ENCODE data around the gene TARBP1. TPM values are rescaled to one million over a fixed set of nuclear protein-coding genes. Genes with fewer than 3 reads are reported as not detected.

The TARBP1 gene
- total RNA-seq, 1 experiment from 2014 or later = 47.3 TPM

DNA sequence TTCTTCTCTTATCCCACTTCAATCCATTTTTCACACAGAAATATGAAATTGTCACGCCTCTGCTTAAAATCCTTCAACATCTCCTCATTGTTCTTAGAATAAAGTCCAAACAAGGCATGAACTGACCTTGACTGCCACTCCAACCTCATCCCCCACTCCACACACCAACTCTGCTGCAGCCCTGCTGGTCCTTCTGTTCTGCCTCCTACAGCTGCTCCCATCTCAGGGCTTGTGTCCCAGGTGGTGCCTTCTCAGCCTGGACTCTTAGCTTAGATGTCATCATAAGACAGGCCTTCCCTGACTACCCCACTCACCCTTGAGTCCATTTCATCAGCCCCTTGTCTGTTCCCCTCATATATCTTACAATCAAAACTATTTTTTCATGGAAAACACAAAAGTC lies 10.4 kb downstream of the TARBP1 start:
- no peaks in the 10 kb centered on the region for H3K4me1 ChIP-seq (replicated peaks; ENCODE audit: insufficient read depth)
- ChIA-PET POLR2A (ENCODE audit: unreplicated experiment) (no interaction called here), CTCF (no interaction called here)
- no peaks in the 10 kb centered on the region for H3K9me2 ChIP-seq (ENCODE audit: insufficient read depth)
- no peak for DNase-seq
- no peaks in the 10 kb centered on the region for H3K27me3 ChIP-seq (ENCODE audit: insufficient read depth, low read depth)
- H3K36me3 ChIP-seq (ENCODE audit: low read depth) = peaks cover 24% of the 10 kb centered on the region
- TF ChIP-seq EZH2 (IDR thresholded peaks at IDR 0.05; ENCODE audit: low read depth) = no peak
- TF ChIP-seq, protein P1, sequence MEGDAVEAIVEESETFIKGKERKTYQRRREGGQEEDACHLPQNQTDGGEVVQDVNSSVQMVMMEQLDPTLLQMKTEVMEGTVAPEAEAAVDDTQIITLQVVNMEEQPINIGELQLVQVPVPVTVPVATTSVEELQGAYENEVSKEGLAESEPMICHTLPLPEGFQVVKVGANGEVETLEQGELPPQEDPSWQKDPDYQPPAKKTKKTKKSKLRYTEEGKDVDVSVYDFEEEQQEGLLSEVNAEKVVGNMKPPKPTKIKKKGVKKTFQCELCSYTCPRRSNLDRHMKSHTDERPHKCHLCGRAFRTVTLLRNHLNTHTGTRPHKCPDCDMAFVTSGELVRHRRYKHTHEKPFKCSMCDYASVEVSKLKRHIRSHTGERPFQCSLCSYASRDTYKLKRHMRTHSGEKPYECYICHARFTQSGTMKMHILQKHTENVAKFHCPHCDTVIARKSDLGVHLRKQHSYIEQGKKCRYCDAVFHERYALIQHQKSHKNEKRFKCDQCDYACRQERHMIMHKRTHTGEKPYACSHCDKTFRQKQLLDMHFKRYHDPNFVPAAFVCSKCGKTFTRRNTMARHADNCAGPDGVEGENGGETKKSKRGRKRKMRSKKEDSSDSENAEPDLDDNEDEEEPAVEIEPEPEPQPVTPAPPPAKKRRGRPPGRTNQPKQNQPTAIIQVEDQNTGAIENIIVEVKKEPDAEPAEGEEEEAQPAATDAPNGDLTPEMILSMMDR (conservative IDR thresholded peaks at IDR 0.05) = no peak
- peaks cover 8% of the 10 kb centered on the region; the same call in 1 of the 2 replicates for H3F3A ChIP-seq (ENCODE audit: insufficient read depth, low read depth)
- no peaks in the 10 kb centered on the region for H4K20me1 ChIP-seq (ENCODE audit: insufficient read depth)
- no peak overlapping the region for H2AFZ ChIP-seq
- H3K9me3 ChIP-seq (ENCODE audit: insufficient read depth, low read depth) = no peaks in the 10 kb centered on the region
- H3K4me3 ChIP-seq = no peak overlapping the region
- peaks cover 17% of the 10 kb centered on the region for H3K79me2 ChIP-seq (ENCODE audit: low read depth)
- H3K4me2 ChIP-seq = no peak overlapping the region
- intact Hi-C loops (cut with micrococcal nuclease; ENCODE audit: unreplicated experiment) = no loop called here
- no peak overlapping the region for H3K27ac ChIP-seq
- no TSS peak for BruUV-seq (replicated peaks)

DNA sequence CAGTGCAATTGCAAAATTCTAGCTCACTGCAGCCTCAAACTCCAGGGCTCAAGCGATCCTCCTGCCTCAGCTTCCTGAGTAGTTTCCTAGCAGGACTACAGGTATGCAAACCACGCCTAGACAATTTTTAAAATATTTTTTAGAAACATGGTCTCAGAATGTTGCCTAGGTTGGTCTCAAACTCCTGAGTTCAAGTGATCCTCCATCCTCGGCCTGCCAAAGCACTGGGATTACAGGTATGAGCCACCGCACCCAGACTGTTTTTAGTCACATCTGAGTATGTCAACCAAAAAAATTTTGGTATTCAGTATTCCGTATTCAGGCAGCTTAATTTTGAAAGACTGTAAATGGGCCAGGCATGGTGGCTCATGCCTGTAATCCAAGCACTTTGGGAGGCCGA lies 11.2 kb downstream of the TARBP1 start:
- no peaks in the 10 kb centered on the region for H3K9me3 ChIP-seq (ENCODE audit: insufficient read depth, low read depth)
- BruUV-seq (replicated peaks) = no TSS peak
- H3K4me3 ChIP-seq = no peak overlapping the region
- H3K4me1 ChIP-seq (replicated peaks; ENCODE audit: insufficient read depth) = no peaks in the 10 kb centered on the region
- ChIA-PET POLR2A (ENCODE audit: unreplicated experiment) (no interaction called here), CTCF (interaction anchor here (0.5 kb wide), 1 partner anchor 9 kb away, joined by 3 read pairs; no protein-coding TSS in a partner anchor)
- peaks cover 9% of the 10 kb centered on the region for H3K79me2 ChIP-seq (ENCODE audit: low read depth)
- H3K4me2 ChIP-seq = no peak overlapping the region
- H3K27ac ChIP-seq = no peak overlapping the region
- peaks cover 32% of the 10 kb centered on the region for H3K36me3 ChIP-seq (ENCODE audit: low read depth)
- no peak for DNase-seq
- peaks cover 8% of the 10 kb centered on the region; the same call in 1 of the 2 replicates for H3F3A ChIP-seq (ENCODE audit: insufficient read depth, low read depth)
- no peaks in the 10 kb centered on the region for H3K9me2 ChIP-seq (ENCODE audit: insufficient read depth)
- intact Hi-C loops (cut with micrococcal nuclease; ENCODE audit: unreplicated experiment) = no loop called here
- no peaks in the 10 kb centered on the region for H3K27me3 ChIP-seq (ENCODE audit: insufficient read depth, low read depth)
- no peak overlapping the region for H2AFZ ChIP-seq
- TF ChIP-seq, protein P1 (conservative IDR thresholded peaks at IDR 0.05) = no peak
- no peak for TF ChIP-seq EZH2 (IDR thresholded peaks at IDR 0.05; ENCODE audit: low read depth)
- no peaks in the 10 kb centered on the region for H4K20me1 ChIP-seq (ENCODE audit: insufficient read depth)

DNA sequence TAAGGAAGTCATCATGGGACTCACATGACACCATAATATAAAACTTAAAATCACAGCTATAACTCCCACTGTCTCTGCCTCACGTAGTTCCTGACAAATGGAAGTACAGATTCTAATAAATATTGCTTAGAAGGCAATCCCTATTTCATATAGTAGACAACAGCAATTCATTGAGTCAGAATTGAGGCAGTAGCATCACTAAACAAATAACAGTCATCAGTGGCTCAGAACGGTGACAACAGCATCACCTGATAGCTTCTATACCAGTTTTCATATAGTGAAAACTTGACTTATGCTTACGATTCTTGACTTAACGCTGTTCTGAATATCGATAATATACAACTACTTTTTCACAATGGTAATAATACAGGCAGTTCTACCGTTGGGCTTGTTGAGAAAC lies 12.0 kb downstream of the TARBP1 start:
- Histone ChIP-seq H3K4me1 (replicated peaks; ENCODE audit: insufficient read depth) (no peaks in the 10 kb centered on the region), H3K9me2 (ENCODE audit: insufficient read depth) (no peaks in the 10 kb centered on the region), H3K36me3 (ENCODE audit: low read depth) (peaks cover 34% of the 10 kb centered on the region), H3K27ac (no peak overlapping the region), H3F3A (ENCODE audit: insufficient read depth, low read depth) (peaks cover 9% of the 10 kb centered on the region; the same call in 1 of the 2 replicates), H3K4me2 (no peak overlapping the region), H3K9me3 (ENCODE audit: insufficient read depth, low read depth) (no peaks in the 10 kb centered on the region), H3K4me3 (no peak overlapping the region), H2AFZ (no peak overlapping the region), H4K20me1 (ENCODE audit: insufficient read depth) (no peaks in the 10 kb centered on the region), H3K79me2 (ENCODE audit: low read depth) (peaks cover 6% of the 10 kb centered on the region; the same call in 1 of the 2 replicates), H3K27me3 (ENCODE audit: insufficient read depth, low read depth) (no peaks in the 10 kb centered on the region)
- intact Hi-C loops (cut with micrococcal nuclease; ENCODE audit: unreplicated experiment) = no loop called here
- TF ChIP-seq EZH2 (IDR thresholded peaks at IDR 0.05; ENCODE audit: low read depth) = no peak
- TF ChIP-seq, protein P1 (conservative IDR thresholded peaks at IDR 0.05) = no peak
- POLR2A ChIA-PET (ENCODE audit: unreplicated experiment) = no interaction called here
- CTCF ChIA-PET = no interaction called here
- no peak for DNase-seq
- no TSS peak for BruUV-seq (replicated peaks)

All from PC-9 (cell line).